ENCODE data around the gene CD74. TPM values are rescaled to one million over a fixed set of nuclear protein-coding genes. Genes with fewer than 3 reads are reported as not detected.

The CD74 gene
- total and polyA plus RNA-seq, 2 of the 13 experiments (the other 11 are each of a cell fraction or from before 2014, with no cell fraction given) = 34.1 to 84.4 TPM

DNA sequence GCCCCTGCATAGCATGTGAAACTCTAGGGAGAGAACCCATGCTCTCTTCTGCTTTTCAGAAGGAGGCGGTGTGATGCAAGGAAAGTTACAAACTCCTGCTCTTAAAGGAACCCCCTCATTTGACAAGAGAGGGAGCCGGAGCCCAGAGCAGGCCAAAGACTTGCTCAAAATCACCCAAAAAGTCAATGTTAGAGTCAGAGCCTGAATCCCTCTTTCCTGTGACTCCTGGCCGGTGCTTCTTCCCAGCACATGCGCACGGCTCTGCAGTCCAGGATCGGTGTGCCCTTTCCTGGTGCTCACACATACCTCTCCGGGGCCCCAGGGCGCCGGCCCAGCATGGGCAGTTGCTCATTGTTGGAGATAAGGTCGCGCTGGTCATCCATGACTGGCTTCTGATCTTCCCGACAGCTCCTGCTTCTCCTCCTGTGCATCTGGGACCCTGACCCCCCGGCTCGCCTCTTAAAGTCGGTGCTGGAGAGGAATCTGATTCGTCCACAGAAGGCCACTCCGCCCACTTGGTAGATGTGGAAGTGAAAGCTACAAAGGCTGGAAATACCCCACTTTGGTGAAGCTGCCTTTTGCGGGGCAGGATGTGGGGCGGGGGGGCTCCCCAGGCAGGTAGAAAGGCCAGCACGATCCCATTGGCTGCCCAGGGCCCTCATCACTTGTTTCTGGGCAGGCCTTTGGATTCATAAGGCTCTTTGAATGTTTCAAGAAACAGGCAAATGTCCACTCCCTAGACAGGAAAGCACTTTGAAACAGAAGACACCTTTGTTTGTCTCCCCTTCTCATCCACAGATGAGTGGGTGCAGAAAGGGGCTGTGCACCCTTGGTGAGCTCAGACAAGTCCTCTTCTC is at the start of gene CD74 (continued):
- TF ChIP-seq, protein P1, sequence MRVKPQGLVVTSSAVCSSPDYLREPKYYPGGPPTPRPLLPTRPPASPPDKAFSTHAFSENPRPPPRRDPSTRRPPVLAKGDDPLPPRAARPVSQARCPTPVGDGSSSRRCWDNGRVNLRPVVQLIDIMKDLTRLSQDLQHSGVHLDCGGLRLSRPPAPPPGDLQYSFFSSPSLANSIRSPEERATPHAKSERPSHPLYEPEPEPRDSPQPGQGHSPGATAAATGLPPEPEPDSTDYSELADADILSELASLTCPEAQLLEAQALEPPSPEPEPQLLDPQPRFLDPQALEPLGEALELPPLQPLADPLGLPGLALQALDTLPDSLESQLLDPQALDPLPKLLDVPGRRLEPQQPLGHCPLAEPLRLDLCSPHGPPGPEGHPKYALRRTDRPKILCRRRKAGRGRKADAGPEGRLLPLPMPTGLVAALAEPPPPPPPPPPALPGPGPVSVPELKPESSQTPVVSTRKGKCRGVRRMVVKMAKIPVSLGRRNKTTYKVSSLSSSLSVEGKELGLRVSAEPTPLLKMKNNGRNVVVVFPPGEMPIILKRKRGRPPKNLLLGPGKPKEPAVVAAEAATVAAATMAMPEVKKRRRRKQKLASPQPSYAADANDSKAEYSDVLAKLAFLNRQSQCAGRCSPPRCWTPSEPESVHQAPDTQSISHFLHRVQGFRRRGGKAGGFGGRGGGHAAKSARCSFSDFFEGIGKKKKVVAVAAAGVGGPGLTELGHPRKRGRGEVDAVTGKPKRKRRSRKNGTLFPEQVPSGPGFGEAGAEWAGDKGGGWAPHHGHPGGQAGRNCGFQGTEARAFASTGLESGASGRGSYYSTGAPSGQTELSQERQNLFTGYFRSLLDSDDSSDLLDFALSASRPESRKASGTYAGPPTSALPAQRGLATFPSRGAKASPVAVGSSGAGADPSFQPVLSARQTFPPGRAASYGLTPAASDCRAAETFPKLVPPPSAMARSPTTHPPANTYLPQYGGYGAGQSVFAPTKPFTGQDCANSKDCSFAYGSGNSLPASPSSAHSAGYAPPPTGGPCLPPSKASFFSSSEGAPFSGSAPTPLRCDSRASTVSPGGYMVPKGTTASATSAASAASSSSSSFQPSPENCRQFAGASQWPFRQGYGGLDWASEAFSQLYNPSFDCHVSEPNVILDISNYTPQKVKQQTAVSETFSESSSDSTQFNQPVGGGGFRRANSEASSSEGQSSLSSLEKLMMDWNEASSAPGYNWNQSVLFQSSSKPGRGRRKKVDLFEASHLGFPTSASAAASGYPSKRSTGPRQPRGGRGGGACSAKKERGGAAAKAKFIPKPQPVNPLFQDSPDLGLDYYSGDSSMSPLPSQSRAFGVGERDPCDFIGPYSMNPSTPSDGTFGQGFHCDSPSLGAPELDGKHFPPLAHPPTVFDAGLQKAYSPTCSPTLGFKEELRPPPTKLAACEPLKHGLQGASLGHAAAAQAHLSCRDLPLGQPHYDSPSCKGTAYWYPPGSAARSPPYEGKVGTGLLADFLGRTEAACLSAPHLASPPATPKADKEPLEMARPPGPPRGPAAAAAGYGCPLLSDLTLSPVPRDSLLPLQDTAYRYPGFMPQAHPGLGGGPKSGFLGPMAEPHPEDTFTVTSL (CRISPR knock-in tag; IDR thresholded peaks at IDR 0.05; ENCODE audit: borderline replicate concordance) = peak; percentile 49; the same call in 1 of the 2 replicates
- TF ChIP-seq ARNT2 (CRISPR knock-in tag; IDR thresholded peaks at IDR 0.05; ENCODE audit: low read depth) (0 out of 2 replicates have a peak, but pooled peaks have one; percentile 22), DR1 (CRISPR knock-in tag; IDR thresholded peaks at IDR 0.05) (peak; percentile 94), ZNF713 (CRISPR knock-in tag; IDR thresholded peaks at IDR 0.05) (no peak), ETV5 (CRISPR knock-in tag; IDR thresholded peaks at IDR 0.05; ENCODE audit: borderline replicate concordance) (peak; percentile 57; the same call in 1 of the 2 replicates), ZNF343 (CRISPR knock-in tag; IDR thresholded peaks at IDR 0.05) (0 out of 2 replicates have a peak, but pooled peaks have one; percentile 40), POLR2AphosphoS5 (IDR thresholded peaks at IDR 0.05; ENCODE audit: low read depth, low read length) (peak; percentile 93), KLF12 (CRISPR knock-in tag; IDR thresholded peaks at IDR 0.05; ENCODE audit: borderline replicate concordance) (0 out of 2 replicates have a peak, but pooled peaks have one; percentile 28), ZSCAN30 (CRISPR knock-in tag; IDR thresholded peaks at IDR 0.05) (0 out of 2 replicates have a peak, but pooled peaks have one; percentile 16)
- TF ChIP-seq, protein P2, sequence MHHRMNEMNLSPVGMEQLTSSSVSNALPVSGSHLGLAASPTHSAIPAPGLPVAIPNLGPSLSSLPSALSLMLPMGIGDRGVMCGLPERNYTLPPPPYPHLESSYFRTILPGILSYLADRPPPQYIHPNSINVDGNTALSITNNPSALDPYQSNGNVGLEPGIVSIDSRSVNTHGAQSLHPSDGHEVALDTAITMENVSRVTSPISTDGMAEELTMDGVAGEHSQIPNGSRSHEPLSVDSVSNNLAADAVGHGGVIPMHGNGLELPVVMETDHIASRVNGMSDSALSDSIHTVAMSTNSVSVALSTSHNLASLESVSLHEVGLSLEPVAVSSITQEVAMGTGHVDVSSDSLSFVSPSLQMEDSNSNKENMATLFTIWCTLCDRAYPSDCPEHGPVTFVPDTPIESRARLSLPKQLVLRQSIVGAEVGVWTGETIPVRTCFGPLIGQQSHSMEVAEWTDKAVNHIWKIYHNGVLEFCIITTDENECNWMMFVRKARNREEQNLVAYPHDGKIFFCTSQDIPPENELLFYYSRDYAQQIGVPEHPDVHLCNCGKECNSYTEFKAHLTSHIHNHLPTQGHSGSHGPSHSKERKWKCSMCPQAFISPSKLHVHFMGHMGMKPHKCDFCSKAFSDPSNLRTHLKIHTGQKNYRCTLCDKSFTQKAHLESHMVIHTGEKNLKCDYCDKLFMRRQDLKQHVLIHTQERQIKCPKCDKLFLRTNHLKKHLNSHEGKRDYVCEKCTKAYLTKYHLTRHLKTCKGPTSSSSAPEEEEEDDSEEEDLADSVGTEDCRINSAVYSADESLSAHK (CRISPR knock-in tag; IDR thresholded peaks at IDR 0.05; ENCODE audit: borderline replicate concordance) = no peak
- TF ChIP-seq, protein P3, sequence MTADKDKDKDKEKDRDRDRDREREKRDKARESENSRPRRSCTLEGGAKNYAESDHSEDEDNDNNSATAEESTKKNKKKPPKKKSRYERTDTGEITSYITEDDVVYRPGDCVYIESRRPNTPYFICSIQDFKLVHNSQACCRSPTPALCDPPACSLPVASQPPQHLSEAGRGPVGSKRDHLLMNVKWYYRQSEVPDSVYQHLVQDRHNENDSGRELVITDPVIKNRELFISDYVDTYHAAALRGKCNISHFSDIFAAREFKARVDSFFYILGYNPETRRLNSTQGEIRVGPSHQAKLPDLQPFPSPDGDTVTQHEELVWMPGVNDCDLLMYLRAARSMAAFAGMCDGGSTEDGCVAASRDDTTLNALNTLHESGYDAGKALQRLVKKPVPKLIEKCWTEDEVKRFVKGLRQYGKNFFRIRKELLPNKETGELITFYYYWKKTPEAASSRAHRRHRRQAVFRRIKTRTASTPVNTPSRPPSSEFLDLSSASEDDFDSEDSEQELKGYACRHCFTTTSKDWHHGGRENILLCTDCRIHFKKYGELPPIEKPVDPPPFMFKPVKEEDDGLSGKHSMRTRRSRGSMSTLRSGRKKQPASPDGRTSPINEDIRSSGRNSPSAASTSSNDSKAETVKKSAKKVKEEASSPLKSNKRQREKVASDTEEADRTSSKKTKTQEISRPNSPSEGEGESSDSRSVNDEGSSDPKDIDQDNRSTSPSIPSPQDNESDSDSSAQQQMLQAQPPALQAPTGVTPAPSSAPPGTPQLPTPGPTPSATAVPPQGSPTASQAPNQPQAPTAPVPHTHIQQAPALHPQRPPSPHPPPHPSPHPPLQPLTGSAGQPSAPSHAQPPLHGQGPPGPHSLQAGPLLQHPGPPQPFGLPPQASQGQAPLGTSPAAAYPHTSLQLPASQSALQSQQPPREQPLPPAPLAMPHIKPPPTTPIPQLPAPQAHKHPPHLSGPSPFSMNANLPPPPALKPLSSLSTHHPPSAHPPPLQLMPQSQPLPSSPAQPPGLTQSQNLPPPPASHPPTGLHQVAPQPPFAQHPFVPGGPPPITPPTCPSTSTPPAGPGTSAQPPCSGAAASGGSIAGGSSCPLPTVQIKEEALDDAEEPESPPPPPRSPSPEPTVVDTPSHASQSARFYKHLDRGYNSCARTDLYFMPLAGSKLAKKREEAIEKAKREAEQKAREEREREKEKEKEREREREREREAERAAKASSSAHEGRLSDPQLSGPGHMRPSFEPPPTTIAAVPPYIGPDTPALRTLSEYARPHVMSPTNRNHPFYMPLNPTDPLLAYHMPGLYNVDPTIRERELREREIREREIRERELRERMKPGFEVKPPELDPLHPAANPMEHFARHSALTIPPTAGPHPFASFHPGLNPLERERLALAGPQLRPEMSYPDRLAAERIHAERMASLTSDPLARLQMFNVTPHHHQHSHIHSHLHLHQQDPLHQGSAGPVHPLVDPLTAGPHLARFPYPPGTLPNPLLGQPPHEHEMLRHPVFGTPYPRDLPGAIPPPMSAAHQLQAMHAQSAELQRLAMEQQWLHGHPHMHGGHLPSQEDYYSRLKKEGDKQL (CRISPR knock-in tag; IDR thresholded peaks at IDR 0.05; ENCODE audit: low read depth) = no peak
- TF ChIP-seq, protein P4, sequence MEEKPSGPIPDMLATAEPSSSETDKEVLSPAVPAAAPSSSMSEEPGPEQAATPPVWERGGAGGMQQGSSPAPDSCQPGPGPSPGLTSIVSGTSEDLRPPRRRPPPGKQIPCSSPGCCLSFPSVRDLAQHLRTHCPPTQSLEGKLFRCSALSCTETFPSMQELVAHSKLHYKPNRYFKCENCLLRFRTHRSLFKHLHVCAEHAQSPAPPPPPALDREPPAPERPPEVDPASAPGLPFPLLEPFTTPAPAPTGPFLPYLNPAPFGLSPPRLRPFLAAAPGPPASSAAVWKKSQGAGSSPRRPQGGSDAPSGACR (CRISPR knock-in tag; IDR thresholded peaks at IDR 0.05) = 0 out of 2 replicates have a peak, but pooled peaks have one; percentile 74

Data from HepG2 (cell line).